Stimulated activated memory B cell treated with anti-CD40 and anti-IgM and Interleukin-4, amounts not matched to agents 10 μg/mL and 1 μg/mL and 100 μg/mL, for 72 hours (primary cell): Measurements from ENCODE around the gene ESRRG.

ENCODE experiments used
- ATAC-seq: fragments of 150-1000 bp; cut with Tn5 transposase; 2 replicates; pipeline ENCODE4 v1.10.0; 2021
- H3K27ac Mint-ChIP-seq: one replicate; pipeline ENCODE4 v1.8.0; 2022; ENCODE audit warnings: mild to moderate bottlenecking, mixed read lengths
- H3K27me3 Mint-ChIP-seq: one replicate; pipeline ENCODE4 v1.8.0; 2022; ENCODE audit warnings: mixed read lengths
- H3K36me3 Mint-ChIP-seq: one replicate; pipeline ENCODE4 v1.8.0; 2022; ENCODE audit warnings: mixed read lengths
- H3K4me1 Mint-ChIP-seq: one replicate; pipeline ENCODE4 v1.8.0; 2022; ENCODE audit warnings: mixed read lengths
- H3K4me3 Mint-ChIP-seq: one replicate; pipeline ENCODE4 v1.8.0; 2022; ENCODE audit warnings: mild to moderate bottlenecking, moderate library complexity, mixed read lengths
- H3K9me3 Mint-ChIP-seq: one replicate; pipeline ENCODE4 v1.8.0; 2022; ENCODE audit warnings: mixed read lengths

Gene ESRRG

GRCh38 chr1:216670118-216670883, 52.9 kb downstream of the ESRRG start:
- no peaks in the 10 kb centered on the region for H3K36me3 Mint-ChIP-seq

DNA sequence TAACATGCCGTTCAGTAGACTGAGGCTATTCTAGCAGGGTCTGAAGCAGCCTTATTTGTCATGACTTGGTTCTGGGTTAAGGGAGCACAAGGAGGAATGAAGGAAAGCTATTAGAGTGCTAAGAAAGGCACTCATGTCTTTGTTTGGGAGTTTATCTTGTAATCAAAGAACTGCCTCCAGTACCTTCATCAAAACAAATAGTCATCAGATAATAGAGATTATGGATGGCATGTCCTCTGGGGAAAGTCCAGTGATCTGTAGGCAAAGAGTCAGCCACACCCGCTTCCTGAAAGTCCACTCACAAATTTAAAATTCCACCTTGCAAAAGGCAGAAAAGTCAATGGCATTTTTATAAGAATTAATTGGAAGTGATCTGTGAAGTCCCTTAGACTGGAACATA, 56.8 kb downstream of the ESRRG start:
- Mint-ChIP-seq H3K36me3 (no peaks in the 10 kb centered on the region), H3K9me3 (no peaks in the 10 kb centered on the region), H3K27ac (no peak overlapping the region), H3K4me1 (no peaks in the 10 kb centered on the region), H3K27me3 (no peaks in the 10 kb centered on the region), H3K4me3 (no peak overlapping the region)
- ATAC-seq, result no peak

More at GRCh38 chr1:216670118-216670883, 52.9 kb downstream of the ESRRG start:
- ATAC-seq, result peak; percentile 27
- H3K27me3 Mint-ChIP-seq, result no peaks in the 10 kb centered on the region
- H3K9me3 Mint-ChIP-seq, result no peaks in the 10 kb centered on the region
- H3K27ac Mint-ChIP-seq, result no peak overlapping the region
- no peak overlapping the region for H3K4me3 Mint-ChIP-seq
- H3K4me1 Mint-ChIP-seq, result no peaks in the 10 kb centered on the region

- Mint-ChIP-seq H3K36me3 (no peaks in the 10 kb centered on the region), H3K4me1 (no peaks in the 10 kb centered on the region), H3K27me3 (no peaks in the 10 kb centered on the region), H3K9me3 (no peaks in the 10 kb centered on the region), H3K4me3 (no peak overlapping the region), H3K27ac (no peak overlapping the region)
- no peak for ATAC-seq
Measured at GRCh38 chr1:216665856-216666255, 57.4 kb downstream of the ESRRG start.

DNA sequence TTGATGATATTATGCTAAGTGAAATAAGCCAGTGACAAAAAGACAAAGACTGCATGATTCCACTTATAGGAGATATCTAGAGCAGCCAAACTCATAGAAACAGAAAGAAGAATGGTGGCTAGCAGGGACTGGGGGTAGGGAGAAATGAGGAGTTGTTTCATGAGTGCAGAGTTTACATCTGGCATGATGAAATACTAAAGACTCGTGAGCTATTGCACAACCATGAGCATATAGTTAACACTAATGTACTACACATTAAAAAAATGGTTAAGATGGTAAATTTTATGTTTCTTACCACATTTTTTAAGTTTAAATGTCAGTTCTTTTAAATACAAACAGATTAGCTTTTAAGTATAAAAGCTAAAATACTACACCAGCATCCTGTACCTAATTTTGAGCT, 57.8 kb downstream of the ESRRG start:
- Mint-ChIP-seq H3K4me3 (no peak overlapping the region), H3K4me1 (no peaks in the 10 kb centered on the region), H3K9me3 (no peaks in the 10 kb centered on the region), H3K27me3 (no peaks in the 10 kb centered on the region), H3K36me3 (no peaks in the 10 kb centered on the region), H3K27ac (no peak overlapping the region)
- no peak for ATAC-seq

- Mint-ChIP-seq H3K36me3 (no peaks in the 10 kb centered on the region), H3K27ac (no peak overlapping the region), H3K9me3 (no peaks in the 10 kb centered on the region), H3K4me1 (no peaks in the 10 kb centered on the region), H3K4me3 (no peak overlapping the region), H3K27me3 (no peaks in the 10 kb centered on the region)
- ATAC-seq, result no peak
Measured at GRCh38 chr1:216662681-216663080, 60.5 kb downstream of the ESRRG start.

DNA sequence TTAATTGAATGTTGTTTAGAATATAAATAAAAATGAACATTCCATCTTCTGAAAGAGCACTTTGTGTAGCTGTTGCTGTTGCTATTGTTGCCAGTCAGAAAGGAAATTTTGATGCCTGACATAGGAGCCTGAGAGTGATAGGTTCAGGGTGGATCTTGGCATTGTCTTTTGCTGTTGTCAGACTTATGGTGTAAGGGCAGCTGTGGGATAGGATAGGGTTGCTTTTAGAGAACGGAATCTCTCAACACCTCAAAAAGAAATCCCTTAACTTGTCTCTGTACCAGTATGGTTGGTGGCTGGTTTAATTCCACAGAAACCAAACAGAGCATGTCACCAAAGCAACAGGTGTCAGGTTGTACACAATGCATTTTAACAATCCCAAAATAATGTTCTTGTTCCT, 62.7 kb downstream of the ESRRG start:
- Mint-ChIP-seq H3K27me3 (no peaks in the 10 kb centered on the region), H3K9me3 (no peaks in the 10 kb centered on the region), H3K4me1 (no peaks in the 10 kb centered on the region), H3K36me3 (no peaks in the 10 kb centered on the region), H3K4me3 (no peak overlapping the region), H3K27ac (no peak overlapping the region)
- no peak for ATAC-seq

DNA sequence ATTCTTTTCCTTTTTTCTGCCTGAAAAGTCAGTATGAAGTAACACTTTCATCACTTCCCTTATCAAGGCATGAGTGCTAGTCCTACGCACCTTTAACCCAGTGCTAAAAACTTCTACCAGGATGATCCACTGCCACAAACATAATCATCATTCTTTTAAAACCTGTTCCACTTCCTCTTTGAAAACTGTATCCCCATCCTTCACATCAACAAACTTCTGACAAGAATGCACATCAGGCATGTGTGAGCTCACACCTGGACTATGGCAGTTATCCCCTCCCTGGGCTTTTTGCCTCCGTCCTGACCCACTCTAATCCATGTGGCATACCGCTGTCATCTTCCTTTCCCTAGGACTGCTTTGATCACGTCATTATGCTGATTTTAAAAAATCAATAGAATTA, 70.2 kb downstream of the ESRRG start:
- no peaks in the 10 kb centered on the region for H3K9me3 Mint-ChIP-seq
- H3K4me3 Mint-ChIP-seq, result no peak overlapping the region
- no peak for ATAC-seq
- H3K36me3 Mint-ChIP-seq, result no peaks in the 10 kb centered on the region
- H3K27me3 Mint-ChIP-seq, result no peaks in the 10 kb centered on the region
- no peak overlapping the region for H3K27ac Mint-ChIP-seq
- H3K4me1 Mint-ChIP-seq, result no peaks in the 10 kb centered on the region

DNA sequence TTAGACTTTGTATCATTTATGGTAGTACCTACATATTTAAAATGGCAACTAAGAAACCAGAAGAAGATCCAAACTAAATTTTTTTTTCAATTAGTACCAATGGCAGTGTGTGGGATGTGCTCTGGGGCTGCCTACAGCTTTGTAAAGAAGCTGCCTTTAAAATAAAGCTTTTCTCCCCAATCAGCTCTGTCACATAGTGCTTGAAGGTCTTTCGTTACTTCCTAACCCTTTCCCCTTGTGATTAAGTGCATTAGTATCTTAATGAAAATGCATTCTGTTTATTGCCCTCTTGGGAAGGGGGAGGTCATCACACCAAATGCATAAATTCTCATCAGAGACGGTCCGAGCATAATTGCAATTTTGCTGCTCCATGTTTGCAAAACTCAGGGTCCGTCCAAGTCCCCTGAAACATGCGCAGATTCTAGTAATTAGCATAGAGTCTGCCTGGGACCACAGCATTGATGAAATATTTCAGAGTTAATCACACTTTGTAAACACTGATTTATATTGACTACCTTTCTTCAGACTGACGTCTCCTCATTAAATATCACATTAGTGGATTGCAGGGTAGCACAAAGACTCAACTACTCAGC, 71.3 kb downstream of the ESRRG start:
- no peak overlapping the region for H3K27ac Mint-ChIP-seq
- no peaks in the 10 kb centered on the region for H3K36me3 Mint-ChIP-seq
- H3K4me3 Mint-ChIP-seq, result no peak overlapping the region
- no peaks in the 10 kb centered on the region for H3K9me3 Mint-ChIP-seq
- H3K27me3 Mint-ChIP-seq, result no peaks in the 10 kb centered on the region
- ATAC-seq, result no peak
- no peaks in the 10 kb centered on the region for H3K4me1 Mint-ChIP-seq

DNA sequence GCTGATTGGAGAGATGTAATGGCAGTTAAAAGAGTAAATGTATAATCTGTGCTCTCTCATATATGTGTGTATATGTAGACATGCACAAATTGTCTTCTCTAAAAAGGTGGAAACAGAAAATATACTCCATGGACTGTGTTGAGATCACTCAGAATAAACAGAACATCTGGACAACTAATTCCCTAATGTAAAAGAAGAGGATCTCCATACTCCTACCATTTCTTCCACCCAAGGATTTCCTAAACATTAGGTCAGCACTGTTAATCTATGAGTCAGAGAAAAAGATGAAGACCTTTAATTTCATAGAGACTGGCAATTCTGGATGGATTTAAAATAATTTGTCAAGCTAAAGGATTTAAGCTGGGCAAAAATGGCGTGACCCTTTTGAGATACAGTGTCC, 80.1 kb downstream of the ESRRG start:
- Mint-ChIP-seq H3K4me1 (no peaks in the 10 kb centered on the region), H3K36me3 (no peaks in the 10 kb centered on the region), H3K4me3 (no peak overlapping the region), H3K27me3 (no peaks in the 10 kb centered on the region), H3K27ac (no peak overlapping the region), H3K9me3 (no peaks in the 10 kb centered on the region)
- no peak for ATAC-seq

DNA sequence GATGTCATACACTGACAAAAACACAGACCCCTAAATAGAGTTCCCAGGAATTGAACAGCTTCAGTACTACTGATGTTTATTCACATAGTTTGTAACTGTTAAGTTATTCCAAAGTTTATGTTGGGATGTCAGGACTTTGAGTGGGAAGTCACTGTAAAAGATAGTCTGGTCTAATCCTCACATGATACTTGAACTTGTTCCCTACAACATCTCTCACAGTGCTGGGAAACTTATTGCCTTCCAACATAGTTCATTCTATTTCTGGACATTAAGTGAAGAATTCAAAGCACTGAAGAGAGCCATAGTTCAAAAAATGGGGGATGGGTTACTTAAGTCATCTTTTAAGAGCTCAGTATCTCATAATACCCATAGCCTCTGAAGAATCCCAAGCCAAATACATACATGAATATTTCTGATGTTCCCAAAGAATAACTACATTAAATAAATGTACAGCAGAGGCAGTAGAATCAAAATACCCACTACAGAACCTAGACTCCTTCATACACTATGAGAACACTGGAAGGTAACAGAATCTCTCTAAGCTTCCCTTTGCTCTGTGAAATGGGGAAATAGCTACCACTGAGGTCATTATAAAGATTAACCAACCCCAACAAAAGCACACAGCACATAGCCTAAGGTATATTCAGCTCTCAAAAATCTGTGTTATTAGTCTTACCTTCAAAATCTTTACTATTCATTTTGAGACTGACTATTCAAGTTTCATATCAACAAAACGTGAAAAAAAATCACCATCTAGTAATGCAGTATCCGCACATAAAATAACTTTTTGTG, 81.4 kb downstream of the ESRRG start:
- Mint-ChIP-seq H3K27ac (no peak overlapping the region), H3K36me3 (no peaks in the 10 kb centered on the region), H3K4me3 (no peak overlapping the region), H3K4me1 (no peaks in the 10 kb centered on the region), H3K27me3 (no peaks in the 10 kb centered on the region), H3K9me3 (no peaks in the 10 kb centered on the region)
- ATAC-seq, result peak; percentile 29

GRCh38 chr1:216640100-216640499, 83.1 kb downstream of the ESRRG start:
- no peak overlapping the region for H3K27ac Mint-ChIP-seq
- H3K36me3 Mint-ChIP-seq, result no peaks in the 10 kb centered on the region
- no peaks in the 10 kb centered on the region for H3K4me1 Mint-ChIP-seq
- H3K4me3 Mint-ChIP-seq, result no peak overlapping the region
- H3K9me3 Mint-ChIP-seq, result no peaks in the 10 kb centered on the region
- H3K27me3 Mint-ChIP-seq, result no peaks in the 10 kb centered on the region
- ATAC-seq, result no peak

- Mint-ChIP-seq H3K9me3 (no peaks in the 10 kb centered on the region), H3K4me1 (no peaks in the 10 kb centered on the region), H3K36me3 (no peaks in the 10 kb centered on the region), H3K4me3 (no peak overlapping the region), H3K27me3 (no peaks in the 10 kb centered on the region), H3K27ac (no peak overlapping the region)
- ATAC-seq, result no peak
Measured at GRCh38 chr1:216632980-216633379, 90.2 kb downstream of the ESRRG start.

DNA sequence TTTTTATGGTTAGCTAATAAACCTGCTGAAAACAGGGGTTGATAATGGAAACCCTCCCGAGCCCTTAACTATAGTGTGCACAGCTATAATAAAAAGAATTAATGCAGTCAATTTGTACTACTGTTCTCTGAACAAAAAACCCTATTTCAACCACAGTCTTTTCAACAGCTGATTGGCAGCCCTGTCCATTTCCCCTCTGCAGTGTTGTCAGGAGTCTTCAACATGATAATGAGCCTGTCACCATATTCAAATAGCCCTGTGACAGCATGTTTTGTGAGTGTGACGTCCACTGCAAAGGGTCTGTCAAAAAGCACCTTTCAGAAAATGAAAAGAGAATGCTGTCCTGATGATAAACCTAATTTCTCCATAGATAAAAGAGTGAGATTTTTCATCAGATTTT, 92.7 kb downstream of the ESRRG start:
- Mint-ChIP-seq H3K27me3 (no peaks in the 10 kb centered on the region), H3K4me3 (no peak overlapping the region), H3K27ac (no peak overlapping the region), H3K36me3 (no peaks in the 10 kb centered on the region), H3K4me1 (no peaks in the 10 kb centered on the region), H3K9me3 (no peaks in the 10 kb centered on the region)
- ATAC-seq, result no peak

DNA sequence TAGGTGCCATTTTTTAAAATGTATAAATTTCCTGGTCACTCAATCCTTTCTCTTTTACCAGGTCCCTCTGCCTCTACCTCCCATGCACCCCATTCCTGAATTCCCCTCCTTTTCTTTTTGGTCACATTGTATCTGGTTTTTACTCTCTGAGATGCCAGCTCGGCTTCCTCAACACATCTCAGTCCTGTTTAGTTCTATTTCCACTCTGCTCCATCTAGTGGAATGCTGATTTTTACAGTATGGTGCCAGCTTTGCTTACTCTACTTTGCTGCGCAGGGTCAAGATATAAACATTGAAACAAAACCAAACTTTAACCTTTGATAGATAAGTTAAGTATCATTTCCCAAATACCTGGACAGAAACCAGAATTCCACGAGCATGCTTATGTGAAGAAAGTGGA, 96.0 kb downstream of the ESRRG start:
- H3K27ac Mint-ChIP-seq, result no peak overlapping the region
- no peaks in the 10 kb centered on the region for H3K36me3 Mint-ChIP-seq
- H3K27me3 Mint-ChIP-seq, result no peaks in the 10 kb centered on the region
- H3K4me1 Mint-ChIP-seq, result no peaks in the 10 kb centered on the region
- H3K4me3 Mint-ChIP-seq, result no peak overlapping the region
- H3K9me3 Mint-ChIP-seq, result no peaks in the 10 kb centered on the region
- ATAC-seq, result no peak

DNA sequence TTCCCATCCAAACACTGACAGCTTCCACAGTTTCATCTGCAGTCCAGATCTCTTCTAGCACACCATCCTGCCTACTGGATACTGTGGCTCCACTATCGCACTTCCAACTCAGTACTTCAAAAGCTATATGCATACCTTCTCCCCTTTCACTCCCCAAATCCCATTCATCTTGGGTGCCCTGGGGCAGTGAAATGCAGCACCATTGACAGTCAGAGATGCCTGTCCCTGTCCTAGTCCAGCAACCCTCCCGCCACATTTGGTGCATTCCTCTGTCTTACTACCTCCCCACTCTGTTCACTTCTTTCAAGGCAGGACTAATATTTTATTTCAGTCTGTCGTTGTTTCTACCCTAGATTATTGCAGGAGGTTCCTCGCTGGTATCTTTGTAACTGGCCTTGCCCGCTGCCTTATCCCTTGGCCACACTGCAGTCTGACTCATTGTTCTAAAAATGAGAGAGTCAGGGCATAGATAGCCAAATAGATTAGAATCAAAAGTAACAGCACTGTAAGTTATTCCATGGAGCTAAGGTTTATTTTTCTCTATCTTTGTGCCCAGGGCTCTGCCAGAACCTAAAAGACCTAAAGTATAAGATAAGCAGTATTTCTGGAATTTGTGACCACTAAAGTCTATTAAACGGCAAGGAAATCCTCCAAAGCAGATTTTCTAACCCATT, 96.7 kb downstream of the ESRRG start:
- no peaks in the 10 kb centered on the region for H3K9me3 Mint-ChIP-seq
- H3K27ac Mint-ChIP-seq, result no peak overlapping the region
- H3K4me3 Mint-ChIP-seq, result no peak overlapping the region
- ATAC-seq, result peak; percentile 24
- no peaks in the 10 kb centered on the region for H3K4me1 Mint-ChIP-seq
- H3K36me3 Mint-ChIP-seq, result no peaks in the 10 kb centered on the region
- H3K27me3 Mint-ChIP-seq, result no peaks in the 10 kb centered on the region
